HCT116 (cell line): Measurements from ENCODE around the gene TCEAL6. TPM values are rescaled to one million over a fixed set of nuclear protein-coding genes. Genes with fewer than 3 reads are reported as not detected.

Experiments used
- ATAC-seq: fragments of 200-7000 bp; cut with Tn5 transposase; 2 replicates; pipeline ENCODE4 v1.9.1; 2020; ENCODE audit warnings: mild to moderate bottlenecking, moderate library complexity
- BruUV-seq: library from RNA; stranded (reverse); fragments of 400-500 nt; replicated peaks from 2 replicates; lab custom pipeline; 2021; lab: Mats Ljungman, UMichigan
- CTCF ChIA-PET: fragments of 300-600 bp; sonication (Branson Sonifier 250); formaldehyde crosslinking; loops from one replicate; lab custom pipeline; 2021; ENCODE audit warnings: antibody characterized with exemption; lab: Charles Lee
- POLR2A ChIA-PET: fragments of 300-600, 350-600 bp; sonication (Branson Sonifier 250); formaldehyde crosslinking; loops from one replicate; lab custom pipeline; 2021; ENCODE audit warnings: antibody characterized with exemption; lab: Charles Lee
- RAD21 ChIA-PET, 2 experiments: fragments of 300-600 bp; sonication (Branson Sonifier 250); formaldehyde crosslinking; loops; one replicate each; lab custom pipeline; 2023; ENCODE audit warnings: low total read pairs in 2 of 2; ENCODE audit not compliant: uncharacterized antibody in 2 of 2, unreplicated experiment in 2 of 2, low non-redundant PET in 1 of 2; lab: Charles Lee
- DNase-seq: peaks from one replicate; pipeline ENCODE4 v3.0.0-alpha.2; 2010; ENCODE audit warnings: low read depth, low spot score
- H2AFZ ChIP-seq: fragments of 200-600 bp; shearing (Covaris generic), sonication (generic); 2 replicates; pipeline ENCODE4 v1.6.1; 2017; ENCODE audit warnings: low read depth, mixed run types, mixed read lengths, antibody characterized with exemption, low read length; ENCODE audit not compliant: poor library complexity, severe bottlenecking
- H3K27ac ChIP-seq: 2 replicates; pipeline ENCODE4 v1.5.1; 2012; ENCODE audit warnings: low read depth, low read length
- H3K27me3 ChIP-seq: fragments of 200-600 bp; sonication (generic); 2 replicates; pipeline ENCODE4 v1.6.1; 2016; ENCODE audit warnings: mixed run types, low read length, mixed read lengths; ENCODE audit not compliant: insufficient read depth
- H3K36me3 ChIP-seq, 2 experiments: fragments of 200-500 bp in 1 of 2; fragments of 200-600 bp in 1 of 2; sonication (Bioruptor generic) in 1 of 2; sonication (generic) in 1 of 2; 2 replicates each; pipeline versions ENCODE4 v1.5.1 to v1.6.1; 2014 to 2016; ENCODE audit warnings: low read length in 2 of 2, inconsistent platforms in 1 of 2, mixed read lengths in 1 of 2, mixed run types in 1 of 2; ENCODE audit not compliant: insufficient read depth in 2 of 2, control insufficient read depth in 1 of 2
- H3K4me1 ChIP-seq, 2 experiments: fragments of 200-600 bp in 1 of 2; sonication (generic) in 1 of 2; 2 replicates each; pipeline versions ENCODE4 v1.5.1 to v1.6.1; 2012 to 2017; ENCODE audit warnings: low read length in 2 of 2, inconsistent platforms in 1 of 2, mild to moderate bottlenecking in 1 of 2, mixed read lengths in 1 of 2, mixed run types in 1 of 2, moderate library complexity in 1 of 2; ENCODE audit not compliant: insufficient read depth in 2 of 2, control insufficient read depth in 1 of 2
- H3K4me2 ChIP-seq: fragments of 200-600 bp; sonication (generic); 2 replicates; pipeline ENCODE4 v1.6.1; 2017; ENCODE audit warnings: mixed run types, low read length, mixed read lengths
- H3K4me3 ChIP-seq, 2 experiments: fragments of 200-600 bp in 1 of 2; sonication (generic) in 1 of 2; replicated peaks in 1 of 2; 2 replicates each; pipeline ENCODE4 v1.5.1; 2011 to 2016; ENCODE audit warnings: low read length in 2 of 2, control low read depth in 1 of 2, low read depth in 1 of 2, mild to moderate bottlenecking in 1 of 2, mixed read lengths in 1 of 2, mixed run types in 1 of 2
- H3K79me2 ChIP-seq: fragments of 200-600 bp; sonication (generic); 2 replicates; pipeline ENCODE4 v1.6.1; 2017; ENCODE audit warnings: mild to moderate bottlenecking, mixed run types, low read length, moderate library complexity, mixed read lengths; ENCODE audit not compliant: insufficient read depth
- H3K9ac ChIP-seq: fragments of 200-600 bp; sonication (generic); 2 replicates; pipeline ENCODE4 v1.6.1; 2016; ENCODE audit warnings: low read length, mixed read lengths
- H3K9me2 ChIP-seq: fragments of 200-600 bp; sonication (generic), shearing (Covaris generic); 2 replicates; pipeline ENCODE4 v1.6.1; 2017; ENCODE audit warnings: mixed run types, mild to moderate bottlenecking, moderate library complexity; ENCODE audit not compliant: insufficient read depth
- H3K9me3 ChIP-seq, 2 experiments: fragments of 200-500 bp in 1 of 2; fragments of 200-600 bp in 1 of 2; sonication (Bioruptor generic) in 1 of 2; sonication (generic) in 1 of 2; 2 replicates each; pipeline ENCODE4 v1.6.1; 2014 to 2017; ENCODE audit warnings: low read length in 2 of 2, mixed read lengths in 2 of 2, inconsistent platforms in 1 of 2, low read depth in 1 of 2, mild to moderate bottlenecking in 1 of 2, mixed run types in 1 of 2, moderate library complexity in 1 of 2; ENCODE audit not compliant: control insufficient read depth in 1 of 2, insufficient read depth in 1 of 2
- H4K20me1 ChIP-seq: fragments of 200-600 bp; sonication (generic), shearing (Covaris generic); 2 replicates; pipeline ENCODE4 v1.6.1; 2017; ENCODE audit warnings: mixed run types, mild to moderate bottlenecking, moderate library complexity; ENCODE audit not compliant: insufficient read depth
- ATF3 ChIP-seq: IDR thresholded peaks from 2 replicates; pipeline ENCODE4 v1.6.1; 2012
- ELF1 ChIP-seq: IDR thresholded peaks from 2 replicates; pipeline ENCODE4 v1.6.1; 2012; ENCODE audit warnings: low read depth, borderline replicate concordance
- JUND ChIP-seq: IDR thresholded peaks from 2 replicates; pipeline ENCODE4 v1.6.1; 2012
- POLR2AphosphoS5 ChIP-seq: IDR thresholded peaks from 2 replicates; pipeline ENCODE4 v1.6.1; 2011; ENCODE audit warnings: mild to moderate bottlenecking, low read depth, low read length, moderate library complexity
- RAD21 ChIP-seq: IDR thresholded peaks from 2 replicates; pipeline ENCODE4 v1.6.1; 2012; ENCODE audit warnings: low read depth, mild to moderate bottlenecking
- REST ChIP-seq: IDR thresholded peaks from 2 replicates; pipeline ENCODE4 v1.6.1; 2012; ENCODE audit warnings: low read depth
- SP1 ChIP-seq: IDR thresholded peaks from 2 replicates; pipeline ENCODE4 v1.6.1; 2012; ENCODE audit warnings: low read depth
- ZBTB33 ChIP-seq: IDR thresholded peaks from 2 replicates; pipeline ENCODE4 v1.6.1; 2011; ENCODE audit warnings: mild to moderate bottlenecking, low read length, moderate library complexity; ENCODE audit not compliant: insufficient replicate concordance; ENCODE audit errors: extremely low read depth
- ZFX ChIP-seq: fragments of 450-650 bp; IDR thresholded peaks from 2 replicates; pipeline ENCODE4 v1.6.1; 2017
- intact Hi-C: fragments of 100-400 bp; cut with micrococcal nuclease; formaldehyde crosslinking; loops from 2 replicates; pipeline ENCODE4 v1.10.0; 2022
- total RNA-seq: library from RNA; stranded (reverse); gene quantifications from one replicate; pipeline ENCODE4 v1.2.1, GENCODE V29; 2021; ENCODE audit not compliant: unreplicated experiment
- TF ChIP-seq, protein P1 (sequence below), 3 experiments: fragments of 200-600 bp in 1 of 3; sonication (generic) in 1 of 3; IDR thresholded peaks in 2 of 3; conservative IDR thresholded peaks in 1 of 3; 2 replicates each; pipeline ENCODE4 v1.5.1; 2012 to 2017; ENCODE audit warnings: low read depth in 2 of 3, low read length in 2 of 3, antibody characterized with exemption in 1 of 3, borderline replicate concordance in 1 of 3, control low read depth in 1 of 3, mild to moderate bottlenecking in 1 of 3, mixed read lengths in 1 of 3, mixed run types in 1 of 3, moderate library complexity in 1 of 3; ENCODE audit not compliant: insufficient read depth in 1 of 3
- TF ChIP-seq, protein P2 (sequence below): IDR thresholded peaks from 2 replicates; pipeline ENCODE4 v1.6.1; 2012

Gene TCEAL6
- total RNA-seq, 1 experiment from 2014 or later, result not detected

- peak; percentile 44; the same call in 1 of the 2 replicates for ATAC-seq
- TF ChIP-seq, protein P1, sequence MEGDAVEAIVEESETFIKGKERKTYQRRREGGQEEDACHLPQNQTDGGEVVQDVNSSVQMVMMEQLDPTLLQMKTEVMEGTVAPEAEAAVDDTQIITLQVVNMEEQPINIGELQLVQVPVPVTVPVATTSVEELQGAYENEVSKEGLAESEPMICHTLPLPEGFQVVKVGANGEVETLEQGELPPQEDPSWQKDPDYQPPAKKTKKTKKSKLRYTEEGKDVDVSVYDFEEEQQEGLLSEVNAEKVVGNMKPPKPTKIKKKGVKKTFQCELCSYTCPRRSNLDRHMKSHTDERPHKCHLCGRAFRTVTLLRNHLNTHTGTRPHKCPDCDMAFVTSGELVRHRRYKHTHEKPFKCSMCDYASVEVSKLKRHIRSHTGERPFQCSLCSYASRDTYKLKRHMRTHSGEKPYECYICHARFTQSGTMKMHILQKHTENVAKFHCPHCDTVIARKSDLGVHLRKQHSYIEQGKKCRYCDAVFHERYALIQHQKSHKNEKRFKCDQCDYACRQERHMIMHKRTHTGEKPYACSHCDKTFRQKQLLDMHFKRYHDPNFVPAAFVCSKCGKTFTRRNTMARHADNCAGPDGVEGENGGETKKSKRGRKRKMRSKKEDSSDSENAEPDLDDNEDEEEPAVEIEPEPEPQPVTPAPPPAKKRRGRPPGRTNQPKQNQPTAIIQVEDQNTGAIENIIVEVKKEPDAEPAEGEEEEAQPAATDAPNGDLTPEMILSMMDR (IDR thresholded peaks at IDR 0.05 in 2 of 3, conservative IDR thresholded peaks at IDR 0.05 in 1 of 3; ENCODE audit: borderline replicate concordance in 1 of 3, insufficient read depth in 1 of 3, low read depth in 2 of 3, low read length in 2 of 3), result peak in 2 of 3 experiments; percentile 15 to 37; a peak in 3 of 6 replicates
- peak; percentile 29; the same call in 1 of the 2 replicates for TF ChIP-seq RAD21
- TF ChIP-seq, protein P2, sequence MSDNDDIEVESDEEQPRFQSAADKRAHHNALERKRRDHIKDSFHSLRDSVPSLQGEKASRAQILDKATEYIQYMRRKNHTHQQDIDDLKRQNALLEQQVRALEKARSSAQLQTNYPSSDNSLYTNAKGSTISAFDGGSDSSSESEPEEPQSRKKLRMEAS, result no peak
- TF ChIP-seq, all 23 proteins: peak for 2
- Histone ChIP-seq H4K20me1 (no peaks in the 10 kb centered on the region), H3K27me3 (peaks cover 3% of the 10 kb centered on the region), H3K9me3 (no peaks in the 10 kb centered on the region), H3K36me3 (no peaks in the 10 kb centered on the region), H3K9me2 (no peaks in the 10 kb centered on the region), H3K9ac (no peak overlapping the region), H3K4me1 (no peaks in the 10 kb centered on the region), H3K79me2 (no peaks in the 10 kb centered on the region), H3K27ac (no peak overlapping the region), H2AFZ (no peak overlapping the region), H3K4me3 (no peak overlapping the region), H3K4me2 (no peak overlapping the region)
- POLR2A ChIA-PET, result no interaction called here
- no peak for DNase-seq
- RAD21 ChIA-PET, result no interaction called here
- no TSS peak for BruUV-seq
- intact Hi-C loops, result no loop called here
- CTCF ChIA-PET, result interaction anchor here (0.8 kb wide), 1 partner anchor 10 kb away, joined by 3 read pairs; no protein-coding TSS in a partner anchor
Measured at GRCh38 chrX:102129473-102129872, 12.8 kb downstream of the TCEAL6 start.

- Histone ChIP-seq H3K4me2 (no peak overlapping the region), H3K27me3 (peaks cover 3% of the 10 kb centered on the region; the same call in 1 of the 2 replicates)
- TF ChIP-seq ZFX (no peak), ZBTB33 (no peak), ATF3 (no peak), JUND (no peak), POLR2AphosphoS5 (no peak), ELF1 (no peak), RAD21 (no peak), SP1 (no peak), REST (no peak)
- TF ChIP-seq, protein P2, result no peak
Measured at GRCh38 chrX:102126863-102127262, 15.4 kb downstream of the TCEAL6 start.

More at GRCh38 chrX:102126863-102127262, 15.4 kb downstream of the TCEAL6 start:
- H3K27ac ChIP-seq, result no peak overlapping the region
- no peaks in the 10 kb centered on the region for H3K4me1 ChIP-seq
- no peaks in the 10 kb centered on the region for H3K79me2 ChIP-seq
- H3K4me3 ChIP-seq, result no peak overlapping the region
- RAD21 ChIA-PET, result no interaction called here
- BruUV-seq, result no TSS peak
- DNase-seq, result no peak
- no peak overlapping the region for H3K9ac ChIP-seq
- intact Hi-C loops, result no loop called here
- no peak overlapping the region for H2AFZ ChIP-seq
- no peaks in the 10 kb centered on the region for H3K9me3 ChIP-seq
- no peaks in the 10 kb centered on the region for H3K9me2 ChIP-seq
- H3K36me3 ChIP-seq, result no peaks in the 10 kb centered on the region
- CTCF ChIA-PET, result no interaction called here
- POLR2A ChIA-PET, result no interaction called here
- ATAC-seq, result no peak
- no peaks in the 10 kb centered on the region for H4K20me1 ChIP-seq
